Adipose tissue (tissue), 3 donors: ENCODE results near the gene TCF7L1. TPM values are rescaled to one million over a fixed set of nuclear protein-coding genes. Genes with fewer than 3 reads are reported as not detected.
A peak's percentile ranks its signal among the peaks of the same experiment; 100 is the strongest.
"Not testable (repeated sequence)": the region's sequence is repeated elsewhere in the genome, so short reads cannot be mapped to it uniquely, and the experiment has no call there.

Source experiments
- H3K27ac ChIP-seq: one replicate; pipeline ENCODE4 v1.5.1; 2013; ENCODE audit warnings: low read depth, low read length
- WGBS, 3 donors: extraction: QIAGEN DNeasy Blood & Tissue Kit; methylation state at CpG; one replicate each; pipeline ENCODE4 v1.1.7; 2013; 5-methylcytosine and 5-hydroxymethylcytosine counted together
- polyA plus RNA-seq, 3 donors: library from polyadenylated mRNA; stranded (reverse); fragments of 200-250 nt; gene quantifications; one replicate each; pipeline ENCODE4 v1.2.3, GENCODE V29; 2013
- donor health status: healthy with polysubstance abuse.
- donor health status: Bipolar disorder and iron deficiency.
- donor health status: healthy.

The TCF7L1 gene
- polyA plus RNA-seq, 3 donors, result 2.4 to 22.3 (median 16.5) TPM

GRCh38 chr2:85319796-85320195 is 186.6 kb downstream of the TCF7L1 start:
- 62 to 98% (median 75%) methylated on average over 4 of the region's 4 CpGs for WGBS, 3 donors

DNA sequence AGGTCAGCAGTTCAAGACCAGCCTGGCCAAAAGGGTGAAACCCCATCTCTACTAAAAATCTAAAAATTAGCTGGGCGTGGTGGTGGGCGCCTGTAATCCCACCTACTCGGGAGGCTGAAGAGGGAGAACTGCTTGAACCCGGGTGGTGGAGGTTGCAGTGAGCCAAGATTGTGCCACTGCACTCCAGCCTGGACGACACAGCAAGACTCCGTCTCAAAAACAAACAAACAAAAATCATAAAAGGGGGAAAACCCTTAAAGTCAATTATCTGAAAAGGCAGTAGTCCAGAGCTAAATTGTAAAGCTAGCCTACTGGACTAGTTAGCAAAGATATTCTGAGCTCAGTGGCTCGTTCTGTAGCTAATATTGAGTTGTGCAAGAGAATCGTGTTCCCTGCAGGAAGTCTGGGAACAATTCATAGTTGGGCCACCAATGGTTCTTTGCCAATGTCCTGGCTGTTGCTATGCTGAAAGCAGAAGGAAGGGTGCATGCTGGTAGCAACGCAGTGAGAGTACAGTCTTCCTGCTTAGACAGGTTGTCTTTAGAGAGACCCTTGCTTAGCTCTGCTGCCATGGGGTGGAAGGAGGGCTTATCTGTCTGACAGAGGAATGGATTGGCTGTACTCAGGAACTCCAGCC is 190.3 kb downstream of the TCF7L1 start:
- 66 to 80% (median 67%) methylated on average over 9 of the region's 9 CpGs for WGBS, 3 donors
- H3K27ac ChIP-seq, result no peak overlapping the region

More at GRCh38 chr2:85319796-85320195, 186.6 kb downstream of the TCF7L1 start:
- H3K27ac ChIP-seq, result no peak overlapping the region

DNA sequence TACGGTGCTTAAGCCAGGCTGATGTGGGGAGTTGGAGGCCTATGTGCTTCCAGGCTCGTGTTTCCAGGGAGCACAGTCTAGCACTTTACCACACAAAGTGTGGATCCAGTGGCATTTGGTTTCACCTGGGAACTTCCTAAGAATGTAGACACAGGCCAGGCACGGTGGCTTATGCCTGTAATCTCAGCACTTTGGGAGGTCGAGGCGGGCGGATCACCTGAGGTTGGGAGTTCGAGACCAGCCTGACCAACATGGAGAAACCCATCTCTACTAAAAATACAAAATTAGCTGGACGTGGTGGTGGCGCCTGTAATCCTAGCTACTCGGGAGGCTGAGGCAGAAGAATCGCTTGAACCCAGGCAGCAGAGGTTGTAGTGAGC is 190.8 kb downstream of the TCF7L1 start:
- WGBS, 3 donors, result 87 to 88% (median 88%) methylated on average over 11 of the region's 11 CpGs
- H3K27ac ChIP-seq, result not testable (repeated sequence)

GRCh38 chr2:85324639-85325465 is 191.7 kb downstream of the TCF7L1 start:
- WGBS, 3 donors, result 22 to 49% (median 45%) methylated on average over 10 of the region's 10 CpGs
- no peak overlapping the region for H3K27ac ChIP-seq

- H3K27ac ChIP-seq, result no peak overlapping the region
- WGBS, 3 donors, result 53 to 63% (median 53%) methylated on average over 9 of the region's 9 CpGs
Measured at GRCh38 chr2:85325466-85325811, 192.2 kb downstream of the TCF7L1 start.

DNA sequence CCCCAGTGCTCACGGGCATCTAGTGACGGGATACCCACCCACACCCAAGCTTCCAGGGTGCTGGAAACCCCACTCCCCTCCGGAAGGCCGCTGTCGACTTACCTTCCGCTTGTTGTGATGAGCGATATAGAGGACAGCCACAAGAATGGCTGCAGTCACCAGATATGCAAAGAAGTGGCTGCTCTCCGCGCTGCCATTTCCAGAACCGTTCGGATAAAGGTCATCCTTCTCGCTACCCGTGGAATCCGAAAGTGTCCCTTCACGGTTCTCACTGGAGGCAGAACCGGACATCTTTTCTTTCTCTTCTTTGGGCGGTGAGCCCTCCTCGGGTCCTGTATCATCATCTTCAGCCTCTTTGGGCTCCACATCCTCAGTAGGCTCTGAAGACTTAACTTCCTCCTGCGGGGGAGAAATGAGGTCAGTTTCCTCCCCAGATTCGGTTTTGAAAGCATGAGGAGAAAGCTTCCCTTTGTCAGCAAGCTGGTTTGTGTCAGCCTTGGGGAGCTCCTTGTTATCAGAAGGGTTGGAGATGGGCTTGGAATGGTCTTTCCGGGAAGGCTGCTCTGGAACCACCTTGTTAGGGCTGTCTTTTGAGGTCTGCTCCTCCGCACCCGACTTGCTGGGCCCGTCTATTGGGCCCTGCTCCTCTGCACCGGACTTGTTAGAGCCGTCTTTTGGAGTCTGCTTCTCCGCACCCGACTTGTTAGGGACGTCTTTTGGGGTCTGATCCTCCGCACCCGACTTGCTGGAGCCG is 193.4 kb downstream of the TCF7L1 start:
- WGBS, 3 donors, result 5 to 16% (median 15%) methylated on average over 32 of the region's 32 CpGs
- H3K27ac ChIP-seq, result peak overlapping the region; percentile 23

- WGBS, 3 donors, result 2 to 4% (median 4%) methylated on average over 41 of the region's 41 CpGs
- peak overlapping the region; percentile 23 for H3K27ac ChIP-seq
Measured at GRCh38 chr2:85327160-85327821, 194.1 kb downstream of the TCF7L1 start.

GRCh38 chr2:85327822-85328617 is 194.8 kb downstream of the TCF7L1 start, which contains the start of gene TGOLN2:
Gene TGOLN2 (minus strand): TSS chr2:85327989. CDS start chr2:85327962, 27 bp downstream.
- peak within 1 kb of the TSS; percentile 98 for H3K27ac ChIP-seq
- WGBS, 3 donors, result 0 to 1% (median 0%) methylated on average over 56 to 57 of the region's 57 CpGs

DNA sequence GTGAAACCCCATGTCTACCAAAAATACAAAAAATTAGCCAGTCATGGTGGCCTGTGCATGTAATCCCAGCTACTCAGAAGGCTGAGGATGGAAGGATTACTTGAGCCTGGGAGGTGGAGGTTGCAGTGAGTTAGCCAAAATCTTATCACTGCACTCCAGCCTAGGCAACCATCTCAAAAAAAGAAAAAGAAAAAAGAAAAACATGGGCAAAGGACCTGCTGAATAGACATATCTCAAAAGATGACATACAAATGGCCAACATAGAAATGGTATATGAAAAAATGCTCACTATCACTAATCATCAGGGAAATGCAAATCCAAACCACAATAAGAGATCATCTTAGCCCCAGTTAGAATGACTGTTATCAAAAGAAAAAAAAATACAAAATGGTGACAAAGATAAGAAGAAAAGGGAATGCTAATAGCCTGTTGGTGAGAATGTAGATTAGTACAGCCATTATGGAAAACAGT is 196.0 kb downstream of the TCF7L1 start:
- H3K27ac ChIP-seq, result no peak overlapping the region

DNA sequence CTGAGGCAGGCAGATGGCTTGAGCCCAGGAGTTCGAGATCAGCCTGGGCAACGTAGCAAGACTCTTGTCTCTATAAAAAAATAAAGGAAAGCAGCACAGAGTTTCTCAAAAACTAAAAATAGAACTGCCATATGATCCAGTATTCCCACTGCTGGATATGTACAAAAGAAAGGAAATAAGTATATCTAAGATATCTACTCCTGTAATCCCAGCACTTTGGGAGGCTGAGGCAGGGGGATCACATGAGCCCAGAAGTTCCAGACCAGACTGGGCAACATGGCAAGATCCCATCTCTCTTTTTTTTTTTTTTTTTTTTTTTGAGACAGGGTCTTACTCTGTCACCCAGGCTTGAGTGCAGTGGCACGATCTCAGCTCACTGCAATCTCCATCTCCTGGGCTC is 196.5 kb downstream of the TCF7L1 start:
- WGBS, 3 donors, result 80 to 95% (median 89%) methylated on average over 3 of the region's 3 CpGs

GRCh38 chr2:85330839-85331636 is 197.8 kb downstream of the TCF7L1 start:
- no peak overlapping the region for H3K27ac ChIP-seq

More for the DNA sequence above, 196.5 kb downstream of the TCF7L1 start:
- H3K27ac ChIP-seq, result not testable (repeated sequence)

DNA sequence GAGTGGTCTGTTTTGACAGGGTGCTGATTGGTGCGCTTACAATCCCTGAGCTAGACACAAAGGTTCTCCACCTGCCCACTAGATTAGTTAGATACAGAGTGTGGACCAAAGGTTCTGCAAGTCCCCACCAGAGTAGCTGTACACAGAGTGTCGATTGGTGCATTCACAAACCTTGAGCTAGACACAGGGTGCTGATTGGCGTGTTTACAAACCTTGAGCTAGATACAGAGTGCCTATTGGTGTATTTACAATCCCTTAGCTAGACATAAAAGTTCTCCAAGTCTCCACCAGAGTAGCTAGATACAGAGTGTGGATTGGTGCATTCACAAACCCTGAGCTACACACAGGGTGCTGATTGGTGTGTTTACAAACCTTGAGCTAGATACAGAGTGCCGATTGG is 200.7 kb downstream of the TCF7L1 start:
- 81 to 98% (median 96%) methylated on average over 3 to 4 of the region's 4 CpGs for WGBS, 3 donors

More at GRCh38 chr2:85330839-85331636, 197.8 kb downstream of the TCF7L1 start:
- 79 to 83% (median 80%) methylated on average over 13 of the region's 13 CpGs for WGBS, 3 donors

GRCh38 chr2:85334928-85335327 is 201.7 kb downstream of the TCF7L1 start:
- WGBS, 3 donors, result 45 to 71% (median 50%) methylated on average over 2 of the region's 2 CpGs
- no peak overlapping the region for H3K27ac ChIP-seq

More for the DNA sequence above, 200.7 kb downstream of the TCF7L1 start:
- not testable (repeated sequence) for H3K27ac ChIP-seq

DNA sequence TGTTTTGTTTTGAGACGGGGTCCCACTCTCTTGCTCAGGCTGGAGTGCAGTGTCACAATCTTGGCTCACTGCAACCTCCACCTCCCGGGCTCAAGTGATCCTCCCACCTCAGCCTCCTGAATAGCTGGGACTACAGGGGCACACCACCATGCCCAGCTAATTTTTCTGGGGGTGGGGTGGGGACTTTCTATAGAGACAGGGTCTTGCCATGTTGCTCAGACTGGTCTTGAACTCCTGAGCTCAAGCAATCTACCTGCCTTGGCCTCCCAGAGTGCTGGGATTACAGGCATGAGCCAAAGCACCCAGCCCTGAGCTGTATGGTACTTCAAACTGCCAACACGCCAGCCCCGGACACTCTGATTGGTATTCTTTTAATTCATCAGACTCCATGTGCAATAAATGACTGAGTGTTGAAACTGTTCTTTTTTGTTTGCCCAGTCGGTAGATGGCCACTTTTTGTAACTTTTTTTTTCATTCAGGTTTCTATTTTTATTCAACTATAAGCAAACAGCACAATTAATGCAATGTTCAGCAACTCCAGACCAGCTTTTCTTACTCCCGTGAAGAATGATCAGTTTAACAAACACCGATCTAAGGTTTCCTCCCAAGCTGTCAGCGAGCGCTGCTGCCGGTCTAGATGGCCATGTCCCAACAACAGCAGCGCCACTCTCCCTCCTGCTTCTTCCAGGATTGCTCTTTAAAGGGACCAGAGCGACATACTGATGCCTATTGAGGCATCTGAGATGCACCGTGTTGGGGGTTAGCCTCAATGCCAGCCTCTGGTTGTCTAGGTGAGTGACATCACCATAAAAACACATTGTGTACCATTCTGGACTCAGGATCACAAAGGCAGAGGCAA is 207.1 kb downstream of the TCF7L1 start:
- WGBS, 3 donors, result 30 to 54% (median 52%) methylated on average over 13 of the region's 13 CpGs
- H3K27ac ChIP-seq, result no peak overlapping the region

- H3K27ac ChIP-seq, result no peak overlapping the region
- WGBS, 3 donors, result 92 to 94% (median 93%) methylated on average over 30 of the region's 30 CpGs
Measured at GRCh38 chr2:85341269-85342029, 208.3 kb downstream of the TCF7L1 start.
